Panc1 (cell line): ENCODE results near the gene GANC.

ENCODE experiments used
- POLR2AphosphoS5 ChIP-seq: IDR thresholded peaks from 2 replicates; pipeline ENCODE4 v1.6.1; 2012; ENCODE audit warnings: mild to moderate bottlenecking, low read depth, low read length, moderate library complexity
- SIN3A ChIP-seq: IDR thresholded peaks from 2 replicates; pipeline ENCODE4 v1.6.1; 2012; ENCODE audit warnings: low read depth, mild to moderate bottlenecking, low read length, moderate library complexity, borderline replicate concordance; ENCODE audit not compliant: insufficient read depth
- TCF7L2 ChIP-seq: IDR thresholded peaks from 2 replicates; pipeline ENCODE4 v1.6.1; 2011; ENCODE audit warnings: mild to moderate bottlenecking, low read depth, low read length, inconsistent platforms
- TF ChIP-seq, protein P1 (sequence below): fragments of 450-650 bp; IDR thresholded peaks from 2 replicates; pipeline ENCODE4 v1.5.1; 2017; ENCODE audit warnings: mild to moderate bottlenecking
- TF ChIP-seq, protein P2 (sequence below), 2 experiments: IDR thresholded peaks; 2 replicates each; pipeline ENCODE4 v1.6.1; 2011 to 2012; ENCODE audit warnings: low read depth in 2 of 2, control low read depth in 1 of 2, low read length in 1 of 2, mild to moderate bottlenecking in 1 of 2, moderate library complexity in 1 of 2; ENCODE audit not compliant: insufficient read depth in 1 of 2

DNA sequence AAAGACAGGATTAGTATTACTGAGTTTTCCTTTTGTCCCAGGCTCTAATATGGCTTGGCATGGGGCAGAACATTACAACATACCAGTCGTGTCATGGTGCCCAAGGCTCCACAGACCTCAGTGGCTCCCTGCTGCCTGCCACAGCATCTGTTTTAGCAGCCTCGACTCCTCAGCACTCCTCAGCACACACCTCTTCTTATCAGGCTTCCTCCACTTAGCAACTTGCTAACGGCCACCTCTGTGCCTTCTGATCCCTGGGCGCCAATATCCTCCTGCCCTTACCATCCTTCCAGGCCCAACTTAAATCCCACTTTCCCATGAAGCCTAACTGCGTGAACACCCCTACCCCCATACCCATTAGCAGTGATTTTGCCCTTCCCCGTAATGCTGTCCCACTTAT, 80.1 kb downstream of the GANC start:
- TF ChIP-seq, protein P1, sequence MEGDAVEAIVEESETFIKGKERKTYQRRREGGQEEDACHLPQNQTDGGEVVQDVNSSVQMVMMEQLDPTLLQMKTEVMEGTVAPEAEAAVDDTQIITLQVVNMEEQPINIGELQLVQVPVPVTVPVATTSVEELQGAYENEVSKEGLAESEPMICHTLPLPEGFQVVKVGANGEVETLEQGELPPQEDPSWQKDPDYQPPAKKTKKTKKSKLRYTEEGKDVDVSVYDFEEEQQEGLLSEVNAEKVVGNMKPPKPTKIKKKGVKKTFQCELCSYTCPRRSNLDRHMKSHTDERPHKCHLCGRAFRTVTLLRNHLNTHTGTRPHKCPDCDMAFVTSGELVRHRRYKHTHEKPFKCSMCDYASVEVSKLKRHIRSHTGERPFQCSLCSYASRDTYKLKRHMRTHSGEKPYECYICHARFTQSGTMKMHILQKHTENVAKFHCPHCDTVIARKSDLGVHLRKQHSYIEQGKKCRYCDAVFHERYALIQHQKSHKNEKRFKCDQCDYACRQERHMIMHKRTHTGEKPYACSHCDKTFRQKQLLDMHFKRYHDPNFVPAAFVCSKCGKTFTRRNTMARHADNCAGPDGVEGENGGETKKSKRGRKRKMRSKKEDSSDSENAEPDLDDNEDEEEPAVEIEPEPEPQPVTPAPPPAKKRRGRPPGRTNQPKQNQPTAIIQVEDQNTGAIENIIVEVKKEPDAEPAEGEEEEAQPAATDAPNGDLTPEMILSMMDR: no peak
- TF ChIP-seq, protein P2, sequence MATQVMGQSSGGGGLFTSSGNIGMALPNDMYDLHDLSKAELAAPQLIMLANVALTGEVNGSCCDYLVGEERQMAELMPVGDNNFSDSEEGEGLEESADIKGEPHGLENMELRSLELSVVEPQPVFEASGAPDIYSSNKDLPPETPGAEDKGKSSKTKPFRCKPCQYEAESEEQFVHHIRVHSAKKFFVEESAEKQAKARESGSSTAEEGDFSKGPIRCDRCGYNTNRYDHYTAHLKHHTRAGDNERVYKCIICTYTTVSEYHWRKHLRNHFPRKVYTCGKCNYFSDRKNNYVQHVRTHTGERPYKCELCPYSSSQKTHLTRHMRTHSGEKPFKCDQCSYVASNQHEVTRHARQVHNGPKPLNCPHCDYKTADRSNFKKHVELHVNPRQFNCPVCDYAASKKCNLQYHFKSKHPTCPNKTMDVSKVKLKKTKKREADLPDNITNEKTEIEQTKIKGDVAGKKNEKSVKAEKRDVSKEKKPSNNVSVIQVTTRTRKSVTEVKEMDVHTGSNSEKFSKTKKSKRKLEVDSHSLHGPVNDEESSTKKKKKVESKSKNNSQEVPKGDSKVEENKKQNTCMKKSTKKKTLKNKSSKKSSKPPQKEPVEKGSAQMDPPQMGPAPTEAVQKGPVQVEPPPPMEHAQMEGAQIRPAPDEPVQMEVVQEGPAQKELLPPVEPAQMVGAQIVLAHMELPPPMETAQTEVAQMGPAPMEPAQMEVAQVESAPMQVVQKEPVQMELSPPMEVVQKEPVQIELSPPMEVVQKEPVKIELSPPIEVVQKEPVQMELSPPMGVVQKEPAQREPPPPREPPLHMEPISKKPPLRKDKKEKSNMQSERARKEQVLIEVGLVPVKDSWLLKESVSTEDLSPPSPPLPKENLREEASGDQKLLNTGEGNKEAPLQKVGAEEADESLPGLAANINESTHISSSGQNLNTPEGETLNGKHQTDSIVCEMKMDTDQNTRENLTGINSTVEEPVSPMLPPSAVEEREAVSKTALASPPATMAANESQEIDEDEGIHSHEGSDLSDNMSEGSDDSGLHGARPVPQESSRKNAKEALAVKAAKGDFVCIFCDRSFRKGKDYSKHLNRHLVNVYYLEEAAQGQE (IDR thresholded peaks at IDR 0.05; ENCODE audit: insufficient read depth in 1 of 2, low read depth in 2 of 2, low read length in 1 of 2): no peak
- TF ChIP-seq TCF7L2: no peak
- TF ChIP-seq SIN3A: no peak
- no peak for TF ChIP-seq POLR2AphosphoS5
